GM19438 (cell line): ENCODE results near the gene CLSTN2.

Experiments
- ATAC-seq: cut with Tn5 transposase; IDR thresholded peaks from one replicate; pipeline ENCODE4 v1.9.1; 2021; ENCODE audit warnings: low read depth; ENCODE audit not compliant: unreplicated experiment

CLSTN2 gene

DNA sequence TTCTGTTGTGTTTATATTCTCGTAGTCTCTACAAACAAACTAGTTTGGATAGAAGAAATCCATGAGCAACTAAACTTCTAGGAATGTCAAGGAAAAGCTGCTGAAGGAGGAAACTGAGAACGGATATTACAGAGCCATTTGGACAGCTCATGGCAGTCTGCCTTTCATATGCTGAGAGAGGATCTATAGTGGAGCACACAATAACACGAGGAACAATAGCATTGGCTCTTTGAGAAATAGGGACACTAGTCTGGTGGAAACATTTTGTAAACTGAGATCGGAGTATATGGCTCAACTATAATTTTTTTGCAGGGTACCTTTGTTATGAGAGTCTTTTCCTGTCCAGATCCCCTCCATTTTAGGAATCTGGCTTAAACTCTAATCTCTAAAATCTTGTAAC, 200.5 kb downstream of the CLSTN2 start:
- ATAC-seq, result no peak

GRCh38 chr3:140143367-140144069, 208.5 kb downstream of the CLSTN2 start:
- no peak for ATAC-seq

DNA sequence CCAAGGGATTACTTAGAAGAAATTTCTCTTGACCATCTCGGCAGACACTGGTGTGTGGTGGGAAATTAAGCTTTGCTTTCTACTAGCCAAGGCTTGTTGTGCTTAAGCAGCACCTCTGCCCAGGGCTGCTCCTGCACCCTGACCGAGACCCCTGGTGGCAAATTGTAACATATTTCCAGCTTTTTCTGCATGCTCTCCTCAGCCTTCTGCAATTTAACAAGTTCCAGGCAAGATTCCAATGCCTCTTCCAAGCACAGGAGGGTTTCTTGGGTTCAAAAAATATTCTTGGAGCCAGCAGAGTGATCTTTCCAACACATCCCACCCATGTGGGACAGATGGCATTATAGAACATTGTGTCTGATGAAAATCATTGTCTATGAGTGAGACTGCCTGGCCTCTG, 210.5 kb downstream of the CLSTN2 start:
- no peak for ATAC-seq

DNA sequence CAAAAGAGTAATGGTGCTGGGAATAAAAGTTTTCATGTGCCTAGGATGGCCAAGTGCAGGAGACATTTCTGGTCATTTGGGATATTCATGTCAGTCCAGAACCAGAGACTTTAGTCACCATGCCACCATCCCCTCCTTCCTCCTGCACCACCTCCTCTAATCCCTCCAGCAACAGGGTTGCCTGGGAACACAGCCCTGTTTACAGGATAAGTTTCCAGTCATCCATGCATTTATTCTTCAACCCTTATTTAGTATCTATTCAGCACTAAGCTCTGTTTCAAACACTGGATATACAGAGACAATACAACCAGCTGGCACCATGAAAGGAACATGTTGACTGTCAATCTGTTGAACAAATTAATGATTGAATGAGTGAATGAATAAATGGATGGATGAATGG, 211.7 kb downstream of the CLSTN2 start:
- no peak for ATAC-seq

DNA sequence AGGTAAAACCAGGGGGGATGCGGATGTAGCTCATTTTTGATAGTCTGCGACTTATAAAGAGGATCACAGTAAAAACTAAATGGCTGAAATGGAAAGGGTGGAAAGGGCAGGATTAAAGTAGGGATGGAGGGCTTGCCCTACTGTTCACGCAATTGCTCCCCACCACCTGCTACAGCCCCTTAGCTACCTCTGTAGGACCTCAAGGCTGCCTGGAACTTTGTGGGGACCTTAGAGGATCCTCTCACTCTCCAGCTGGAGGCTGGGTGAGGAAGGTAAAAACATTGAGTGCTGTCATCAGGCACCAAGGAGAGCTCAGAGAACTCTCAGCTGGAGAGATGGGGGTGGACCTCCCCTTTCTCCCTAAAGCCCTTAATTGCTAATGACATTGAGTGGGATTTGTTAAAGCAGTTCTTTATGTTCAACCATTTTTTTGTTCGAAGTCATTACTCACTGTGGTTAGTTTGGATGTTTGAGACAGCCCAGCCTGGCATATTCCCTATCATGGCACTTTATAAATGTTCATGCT, 213.0 kb downstream of the CLSTN2 start:
- no peak for ATAC-seq

DNA sequence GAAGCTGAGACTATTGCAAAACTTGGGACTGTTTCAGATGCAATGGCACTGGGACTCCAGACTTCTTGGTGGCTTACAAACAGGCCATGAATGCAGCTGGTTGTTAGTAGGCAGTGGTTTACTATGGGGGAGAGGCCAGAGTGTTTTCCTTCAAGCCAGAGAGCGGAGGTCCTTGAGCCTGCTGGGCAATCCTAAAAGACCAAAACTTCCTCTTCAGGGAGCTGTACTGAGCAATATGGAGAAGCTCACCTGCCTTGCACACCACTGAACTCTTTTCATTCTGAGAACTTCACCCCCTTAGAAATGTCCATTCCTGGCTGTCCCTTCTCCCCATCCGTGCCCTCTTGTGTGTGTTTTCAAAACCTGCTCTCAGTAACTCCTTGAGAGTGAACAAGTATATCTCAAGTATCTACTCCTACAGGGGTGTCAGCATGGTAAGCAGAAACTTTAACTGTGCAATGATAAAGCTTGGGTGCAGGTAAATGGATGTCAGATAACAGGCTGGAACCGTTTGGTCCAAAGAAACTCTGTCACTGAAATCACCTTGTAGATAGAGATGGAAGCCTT, 213.9 kb downstream of the CLSTN2 start:
- ATAC-seq, result no peak

DNA sequence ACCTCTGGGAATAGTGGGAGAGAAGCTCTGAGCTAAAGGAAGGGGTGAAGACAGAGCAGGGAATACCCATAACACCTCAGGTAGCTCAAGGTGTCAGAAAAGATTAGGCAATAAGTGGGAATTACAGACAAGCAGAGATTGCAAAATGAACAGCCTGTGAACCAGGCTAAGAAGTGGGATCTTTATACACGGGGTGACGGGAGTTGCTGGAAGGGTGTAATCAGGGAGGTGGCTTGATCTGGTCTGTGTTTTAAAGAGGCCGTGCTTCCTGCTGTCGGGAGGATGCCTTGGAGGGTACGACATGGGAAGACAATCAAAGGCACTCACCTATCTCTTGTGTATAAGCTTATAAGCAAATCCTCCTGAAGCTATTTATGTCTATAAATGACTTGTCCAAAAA, 216.3 kb downstream of the CLSTN2 start:
- no peak for ATAC-seq

GRCh38 chr3:140152851-140153639, 218.1 kb downstream of the CLSTN2 start:
- no peak for ATAC-seq

- ATAC-seq, result no peak
Observed at GRCh38 chr3:140153736-140154135, 218.8 kb downstream of the CLSTN2 start.

- ATAC-seq, result no peak
Observed at GRCh38 chr3:140157161-140157560, 222.2 kb downstream of the CLSTN2 start.

GRCh38 chr3:140159646-140160045, 224.7 kb downstream of the CLSTN2 start:
- no peak for ATAC-seq

- no peak for ATAC-seq
Observed at GRCh38 chr3:140160553-140160952, 225.6 kb downstream of the CLSTN2 start.

- no peak for ATAC-seq
Observed at GRCh38 chr3:140162551-140162950, 227.6 kb downstream of the CLSTN2 start.

DNA sequence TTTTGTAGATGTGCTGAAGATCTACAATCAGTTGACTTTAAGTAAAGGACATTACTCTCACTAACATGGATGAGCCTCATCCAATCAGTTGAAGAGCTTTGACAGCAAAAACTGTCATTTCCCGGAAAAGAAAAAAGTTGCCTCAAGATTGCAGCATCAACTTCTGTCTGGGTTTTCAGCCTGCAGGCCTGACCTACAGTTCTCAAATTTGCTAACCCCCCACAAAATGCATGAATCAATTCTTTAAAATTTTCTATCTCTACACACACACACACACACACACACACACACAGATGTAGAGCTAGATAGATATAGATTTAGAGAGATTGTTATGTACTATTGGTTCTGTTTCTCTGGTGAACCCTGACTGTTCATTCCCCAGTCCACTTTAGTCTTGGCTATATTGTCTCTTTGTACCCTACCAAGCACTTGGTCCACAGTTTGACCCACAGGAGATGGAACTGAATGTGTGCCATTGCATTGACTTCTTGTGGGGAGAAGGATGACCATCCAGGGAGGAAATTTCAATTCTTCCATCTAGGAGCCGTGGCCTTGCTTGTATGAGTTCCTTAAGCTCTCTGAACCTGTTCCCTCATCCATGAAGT, 228.3 kb downstream of the CLSTN2 start:
- ATAC-seq, result no peak

DNA sequence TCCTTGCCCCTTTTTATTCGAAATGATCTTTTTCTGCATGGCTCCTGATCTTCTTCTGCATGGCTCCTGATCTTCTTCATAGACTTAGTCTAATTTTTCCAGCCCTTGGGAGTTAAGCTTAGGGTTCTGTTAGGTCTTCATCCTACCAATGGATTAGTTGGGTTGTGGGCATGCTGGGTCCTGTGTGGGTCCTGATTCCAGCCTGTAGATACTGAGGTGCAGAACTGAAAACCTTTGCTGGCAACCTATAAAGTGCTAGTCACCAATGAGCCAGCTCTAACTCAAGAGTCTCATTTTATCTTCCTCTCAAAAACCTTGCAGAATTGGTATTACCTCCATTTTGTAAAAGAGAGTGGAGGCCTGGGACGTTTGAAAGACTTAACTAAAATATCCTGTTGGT, 229.2 kb downstream of the CLSTN2 start:
- no peak for ATAC-seq

- ATAC-seq, result no peak
Observed at GRCh38 chr3:140164922-140165590, 230.1 kb downstream of the CLSTN2 start.

- no peak for ATAC-seq
Observed at GRCh38 chr3:140165781-140166180, 230.8 kb downstream of the CLSTN2 start.

DNA sequence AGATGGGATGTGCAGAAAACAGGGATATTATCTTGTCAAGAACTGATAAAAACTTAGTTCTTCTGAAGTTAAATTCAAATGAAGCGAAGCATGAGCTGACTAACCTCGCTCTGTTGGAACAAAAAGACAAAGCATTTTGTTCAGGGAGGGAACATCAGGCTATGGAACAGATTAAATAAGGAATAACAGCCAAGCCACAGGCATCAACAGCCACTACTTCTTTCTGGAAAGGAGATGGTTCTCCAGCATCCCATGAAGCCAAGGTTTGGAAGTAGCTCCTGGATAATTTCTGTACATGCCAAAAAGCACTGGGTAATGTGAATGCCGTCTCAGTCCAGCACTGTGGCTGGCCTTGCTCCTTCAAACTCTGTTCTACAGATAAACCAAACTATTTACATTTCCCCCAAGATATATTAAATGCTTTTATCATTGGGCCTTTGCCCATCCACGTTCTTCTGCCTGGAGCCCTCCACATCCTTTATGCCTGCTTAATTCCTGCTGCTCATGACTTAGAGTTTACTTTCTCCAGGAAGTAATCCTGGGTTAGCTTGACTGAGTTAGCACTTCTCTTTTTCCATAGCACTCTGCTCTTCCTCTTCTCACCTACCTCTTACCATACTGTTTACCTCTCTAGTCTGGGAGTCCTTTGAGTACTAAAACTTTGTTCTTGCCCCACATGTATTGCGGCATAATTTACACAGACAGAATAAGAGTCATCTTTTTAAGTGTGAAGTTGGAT, 232.0 kb downstream of the CLSTN2 start:
- no peak for ATAC-seq

DNA sequence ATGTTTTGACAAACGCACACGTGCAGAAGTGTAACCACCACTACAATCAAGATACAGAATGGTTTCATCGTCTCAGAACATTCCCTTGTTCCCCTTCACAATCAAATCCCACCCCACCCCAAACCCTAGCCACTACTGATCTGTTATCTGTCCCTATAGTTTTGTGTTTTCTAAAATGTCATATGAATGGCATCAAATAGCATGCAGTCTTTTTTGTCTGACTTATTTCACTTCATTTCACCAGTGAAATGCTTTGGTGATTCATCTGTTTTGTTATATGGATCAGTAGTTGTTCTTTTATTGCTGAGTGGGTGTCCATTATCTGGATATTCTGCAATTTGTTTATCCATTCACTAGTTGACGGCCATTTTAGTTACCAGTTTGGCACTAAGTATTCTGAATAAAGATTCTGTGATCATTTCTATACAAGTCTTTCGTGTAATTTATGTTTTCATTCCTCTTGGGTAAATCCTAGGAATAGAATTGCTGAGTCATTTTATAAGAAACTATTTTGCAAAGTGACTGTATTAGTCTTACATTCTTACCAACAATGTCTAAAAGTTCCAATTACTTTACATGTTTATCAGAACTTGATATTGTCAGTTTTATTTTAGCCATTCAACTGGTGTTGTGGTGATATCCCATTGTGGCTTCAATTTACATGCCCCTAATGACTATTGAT, 232.8 kb downstream of the CLSTN2 start:
- no peak for ATAC-seq
